ENCODE measurements around the gene SLC25A1. TPM values are rescaled to one million over a fixed set of nuclear protein-coding genes. Genes with fewer than 3 reads are reported as not detected.

The SLC25A1 gene
- total and polyA plus RNA-seq, 2 of the 8 experiments (the other 6 are each of a cell fraction or from before 2014, with no cell fraction given) = 110 to 148 TPM

- no peak for TF ChIP-seq SP1 (IDR thresholded peaks at IDR 0.05; ENCODE audit: low read depth, low read length)
- TF ChIP-seq ATF3 (IDR thresholded peaks at IDR 0.05; ENCODE audit: insufficient read depth, low read depth, low read length) = no peak
- no peak for TF ChIP-seq BCL11A (IDR thresholded peaks at IDR 0.05; ENCODE audit: low read depth in 2 of 2, low read length in 2 of 2)
- TF ChIP-seq CHD2 (IDR thresholded peaks at IDR 0.05; ENCODE audit: low read length) = no peak
These were observed 27.8 kb downstream of the SLC25A1 start (continued) for GRCh38 chr22:19150482-19151328.

Data from H1 (cell line).